ENCODE data around the gene MCCC2.
A peak's percentile ranks its signal among the peaks of the same experiment; 100 is the strongest.

Gene MCCC2

DNA sequence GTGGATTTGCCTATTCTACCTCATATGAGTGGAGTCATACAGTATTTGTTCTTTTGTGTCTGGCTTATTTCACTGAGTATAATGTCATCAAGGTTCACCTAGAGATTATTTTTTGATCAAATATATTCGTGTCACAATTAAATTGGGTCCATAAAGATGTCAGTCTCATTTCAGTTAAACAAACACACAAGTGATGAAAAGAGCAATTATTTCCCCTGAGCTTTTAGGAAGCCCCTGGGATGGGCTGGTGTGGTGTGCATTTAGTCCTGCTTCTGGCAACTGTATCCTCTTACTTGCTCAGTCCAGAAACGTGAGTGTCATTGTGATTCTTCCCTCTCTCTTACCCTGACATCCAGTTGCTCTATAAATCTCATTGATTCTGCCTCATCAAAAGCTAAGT is 79.2 kb downstream of the MCCC2 start:
- H3K4me3 ChIP-seq (ENCODE audit: low read length) = no peak overlapping the region
- H3K36me3 ChIP-seq (ENCODE audit: control insufficient read depth, low read depth, low read length) = no peaks in the 10 kb centered on the region
- H3K9ac ChIP-seq (ENCODE audit: low read length) = no peak overlapping the region
- no peaks in the 10 kb centered on the region for H3K27me3 ChIP-seq (ENCODE audit: control insufficient read depth, insufficient read depth, low read length)
- H3K9me3 ChIP-seq (ENCODE audit: control insufficient read depth, low read depth, low read length) = no peaks in the 10 kb centered on the region
- no peaks in the 10 kb centered on the region for H3K4me1 ChIP-seq (ENCODE audit: control insufficient read depth, low read depth, low read length)
- no peak overlapping the region for H3K27ac ChIP-seq (ENCODE audit: low read length)

DNA sequence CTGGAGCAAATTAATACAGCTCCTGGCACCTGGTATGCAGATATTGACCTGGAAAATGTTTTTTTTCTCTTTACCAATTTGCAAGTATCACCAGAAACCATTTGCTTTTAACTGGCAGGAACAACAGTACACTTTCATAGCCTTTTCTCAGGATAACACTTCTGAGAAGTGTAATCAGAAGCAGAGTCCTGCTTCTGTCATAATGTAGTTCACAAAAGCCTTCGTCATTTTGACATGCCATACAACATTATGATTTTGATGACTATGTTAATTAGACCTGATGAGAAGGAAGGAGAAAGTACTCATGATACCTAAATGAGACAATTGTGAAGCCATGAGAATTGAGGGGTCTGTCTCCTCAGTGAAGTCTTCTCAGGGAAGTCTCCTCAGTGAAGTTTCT is 90.8 kb downstream of the MCCC2 start:
- no peaks in the 10 kb centered on the region for H3K9me3 ChIP-seq (ENCODE audit: control insufficient read depth, low read depth, low read length)

DNA sequence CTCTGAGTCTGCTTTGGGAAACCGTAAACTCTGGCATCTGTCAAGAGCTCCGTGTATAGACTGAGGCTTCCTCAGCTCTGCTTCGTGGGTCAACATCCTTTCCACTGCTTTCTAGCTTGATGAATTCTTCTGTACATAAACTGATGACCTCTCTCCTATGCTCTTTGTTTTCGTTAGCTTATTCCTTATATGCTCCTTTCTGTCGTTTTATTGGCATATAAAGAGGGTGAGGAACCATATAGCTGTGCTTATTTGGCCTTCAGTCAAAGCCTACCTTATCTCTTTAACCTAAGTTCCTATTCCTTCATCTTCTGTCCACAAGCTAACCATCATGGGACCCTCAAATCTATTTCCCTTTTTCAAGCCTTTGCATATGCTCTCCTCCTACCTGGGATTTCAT is 92.6 kb downstream of the MCCC2 start:
- H3K4me1 ChIP-seq (ENCODE audit: control insufficient read depth, low read depth, low read length) = no peaks in the 10 kb centered on the region
- H3K4me3 ChIP-seq (ENCODE audit: low read length) = no peak overlapping the region
- H3K36me3 ChIP-seq (ENCODE audit: control insufficient read depth, low read depth, low read length) = no peaks in the 10 kb centered on the region
- no peaks in the 10 kb centered on the region for H3K9me3 ChIP-seq (ENCODE audit: control insufficient read depth, low read depth, low read length)
- H3K27me3 ChIP-seq (ENCODE audit: control insufficient read depth, insufficient read depth, low read length) = no peaks in the 10 kb centered on the region
- H3K9ac ChIP-seq (ENCODE audit: low read length) = no peak overlapping the region
- no peak overlapping the region for H3K27ac ChIP-seq (ENCODE audit: low read length)

More for the DNA sequence above, 90.8 kb downstream of the MCCC2 start:
- H3K27me3 ChIP-seq (ENCODE audit: control insufficient read depth, insufficient read depth, low read length) = no peaks in the 10 kb centered on the region
- H3K4me1 ChIP-seq (ENCODE audit: control insufficient read depth, low read depth, low read length) = no peaks in the 10 kb centered on the region
- no peak overlapping the region for H3K27ac ChIP-seq (ENCODE audit: low read length)
- no peaks in the 10 kb centered on the region for H3K36me3 ChIP-seq (ENCODE audit: control insufficient read depth, low read depth, low read length)
- no peak overlapping the region for H3K9ac ChIP-seq (ENCODE audit: low read length)
- no peak overlapping the region for H3K4me3 ChIP-seq (ENCODE audit: low read length)

DNA sequence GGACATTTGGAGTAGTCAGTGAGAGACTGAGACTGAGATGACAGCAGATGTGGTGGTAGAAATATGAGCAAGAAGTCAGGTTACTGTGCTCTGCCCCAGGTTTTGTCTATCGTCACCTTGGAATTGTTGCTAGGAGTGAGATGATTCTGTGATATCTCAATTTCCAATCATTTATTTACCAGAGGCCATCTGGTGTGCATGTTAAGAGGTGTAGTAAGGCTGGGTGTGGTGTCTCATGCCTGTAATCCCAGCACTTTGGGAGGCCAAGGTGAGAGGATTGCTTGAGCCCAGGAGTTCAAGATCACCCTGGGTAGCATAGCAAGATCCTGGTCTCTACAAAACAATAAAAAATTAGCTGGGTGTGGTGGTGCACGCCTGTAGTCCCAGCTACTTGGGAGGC is 93.4 kb downstream of the MCCC2 start:
- no peak overlapping the region for H3K9ac ChIP-seq (ENCODE audit: low read length)
- H3K27me3 ChIP-seq (ENCODE audit: control insufficient read depth, insufficient read depth, low read length) = no peaks in the 10 kb centered on the region
- H3K36me3 ChIP-seq (ENCODE audit: control insufficient read depth, low read depth, low read length) = no peaks in the 10 kb centered on the region
- H3K9me3 ChIP-seq (ENCODE audit: control insufficient read depth, low read depth, low read length) = no peaks in the 10 kb centered on the region
- H3K4me1 ChIP-seq (ENCODE audit: control insufficient read depth, low read depth, low read length) = no peaks in the 10 kb centered on the region
- no peak overlapping the region for H3K4me3 ChIP-seq (ENCODE audit: low read length)
- no peak overlapping the region for H3K27ac ChIP-seq (ENCODE audit: low read length)

GRCh38 chr5:71681296-71681695 is 94.2 kb downstream of the MCCC2 start:
- Histone ChIP-seq H3K4me1 (ENCODE audit: control insufficient read depth, low read depth, low read length) (no peaks in the 10 kb centered on the region), H3K9me3 (ENCODE audit: control insufficient read depth, low read depth, low read length) (no peaks in the 10 kb centered on the region), H3K27ac (ENCODE audit: low read length) (no peak overlapping the region), H3K36me3 (ENCODE audit: control insufficient read depth, low read depth, low read length) (no peaks in the 10 kb centered on the region), H3K27me3 (ENCODE audit: control insufficient read depth, insufficient read depth, low read length) (no peaks in the 10 kb centered on the region), H3K9ac (ENCODE audit: low read length) (no peak overlapping the region), H3K4me3 (ENCODE audit: low read length) (no peak overlapping the region)

- H3K27ac ChIP-seq (ENCODE audit: low read length) = no peak overlapping the region
- H3K9me3 ChIP-seq (ENCODE audit: control insufficient read depth, low read depth, low read length) = no peaks in the 10 kb centered on the region
- no peaks in the 10 kb centered on the region for H3K4me1 ChIP-seq (ENCODE audit: control insufficient read depth, low read depth, low read length)
- no peaks in the 10 kb centered on the region for H3K27me3 ChIP-seq (ENCODE audit: control insufficient read depth, insufficient read depth, low read length)
- H3K9ac ChIP-seq (ENCODE audit: low read length) = no peak overlapping the region
- no peaks in the 10 kb centered on the region for H3K36me3 ChIP-seq (ENCODE audit: control insufficient read depth, low read depth, low read length)
- H3K4me3 ChIP-seq (ENCODE audit: low read length) = no peak overlapping the region
These were observed 97.2 kb downstream of the MCCC2 start for GRCh38 chr5:71684309-71684708.

DNA sequence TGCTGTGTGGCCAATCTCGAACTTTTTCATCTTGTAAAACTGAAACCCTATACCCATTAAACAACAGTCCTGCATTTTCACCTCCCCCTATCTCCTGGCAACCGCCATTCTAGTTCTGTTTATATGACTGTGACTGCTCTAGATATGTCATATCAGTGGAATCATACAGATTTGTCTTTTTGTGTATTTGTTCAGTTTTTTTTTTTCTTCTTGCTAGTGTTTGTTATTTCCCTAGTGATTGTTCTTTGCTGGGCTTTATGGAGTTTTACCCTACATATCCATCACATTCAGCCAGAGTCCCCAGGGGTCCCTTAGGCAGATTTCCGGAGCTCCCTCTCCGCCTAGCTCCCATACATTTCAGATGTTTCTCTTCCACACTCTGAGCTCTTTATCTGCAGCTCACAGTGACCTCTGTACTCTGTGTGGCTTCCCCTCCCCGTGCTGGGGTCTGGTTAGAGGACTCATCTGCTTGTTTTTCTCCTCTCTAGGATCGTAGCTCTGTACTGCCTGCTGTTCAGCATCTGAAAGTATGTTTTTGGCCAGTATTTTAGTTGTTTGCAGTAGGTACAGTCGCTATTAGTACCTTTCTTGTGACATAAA is 106.8 kb downstream of the MCCC2 start:
- H3K36me3 ChIP-seq (ENCODE audit: control insufficient read depth, low read depth, low read length) = no peaks in the 10 kb centered on the region
- no peak overlapping the region for H3K27ac ChIP-seq (ENCODE audit: low read length)
- no peaks in the 10 kb centered on the region for H3K9me3 ChIP-seq (ENCODE audit: control insufficient read depth, low read depth, low read length)
- no peak overlapping the region for H3K9ac ChIP-seq (ENCODE audit: low read length)
- no peaks in the 10 kb centered on the region for H3K27me3 ChIP-seq (ENCODE audit: control insufficient read depth, insufficient read depth, low read length)
- H3K4me1 ChIP-seq (ENCODE audit: control insufficient read depth, low read depth, low read length) = peaks cover 13% of the 10 kb centered on the region
- peak overlapping the region; percentile 2 for H3K4me3 ChIP-seq (ENCODE audit: low read length)

DNA sequence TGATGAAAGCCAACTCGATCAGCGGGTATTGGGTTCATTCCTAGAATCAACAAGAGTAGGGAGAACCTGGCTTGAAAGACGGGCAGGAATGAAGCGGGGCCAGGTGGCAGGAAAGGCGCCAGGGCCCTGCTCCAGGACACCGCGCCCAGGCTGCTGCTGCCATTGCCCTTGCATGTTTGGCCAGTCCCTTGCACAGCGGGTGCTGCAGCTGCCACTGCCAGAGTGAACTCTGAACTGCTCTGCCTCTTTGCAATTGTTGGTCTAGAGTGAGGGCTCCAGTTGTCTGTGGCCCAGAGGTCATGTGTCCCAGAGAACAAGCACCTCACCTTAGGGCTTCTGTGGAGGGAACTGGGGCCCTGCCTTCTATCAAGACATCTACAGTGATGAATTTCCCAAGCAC is 107.9 kb downstream of the MCCC2 start:
- H3K36me3 ChIP-seq (ENCODE audit: control insufficient read depth, low read depth, low read length) = no peaks in the 10 kb centered on the region
- H3K27me3 ChIP-seq (ENCODE audit: control insufficient read depth, insufficient read depth, low read length) = no peaks in the 10 kb centered on the region
- no peak overlapping the region for H3K4me3 ChIP-seq (ENCODE audit: low read length)
- peaks cover 13% of the 10 kb centered on the region for H3K4me1 ChIP-seq (ENCODE audit: control insufficient read depth, low read depth, low read length)
- H3K9me3 ChIP-seq (ENCODE audit: control insufficient read depth, low read depth, low read length) = no peaks in the 10 kb centered on the region
- no peak overlapping the region for H3K27ac ChIP-seq (ENCODE audit: low read length)
- H3K9ac ChIP-seq (ENCODE audit: low read length) = no peak overlapping the region

- Histone ChIP-seq H3K9me3 (ENCODE audit: control insufficient read depth, low read depth, low read length) (no peaks in the 10 kb centered on the region), H3K27me3 (ENCODE audit: control insufficient read depth, insufficient read depth, low read length) (no peaks in the 10 kb centered on the region), H3K27ac (ENCODE audit: low read length) (no peak overlapping the region), H3K36me3 (ENCODE audit: control insufficient read depth, low read depth, low read length) (no peaks in the 10 kb centered on the region), H3K9ac (ENCODE audit: low read length) (no peak overlapping the region), H3K4me3 (ENCODE audit: low read length) (no peak overlapping the region), H3K4me1 (ENCODE audit: control insufficient read depth, low read depth, low read length) (peaks cover 13% of the 10 kb centered on the region)
These were observed 108.5 kb downstream of the MCCC2 start for GRCh38 chr5:71695595-71695994.

GRCh38 chr5:71697967-71698366 is 110.8 kb downstream of the MCCC2 start:
- Histone ChIP-seq H3K36me3 (ENCODE audit: control insufficient read depth, low read depth, low read length) (no peaks in the 10 kb centered on the region), H3K4me1 (ENCODE audit: control insufficient read depth, low read depth, low read length) (peaks cover 13% of the 10 kb centered on the region), H3K27me3 (ENCODE audit: control insufficient read depth, insufficient read depth, low read length) (no peaks in the 10 kb centered on the region), H3K9me3 (ENCODE audit: control insufficient read depth, low read depth, low read length) (no peaks in the 10 kb centered on the region), H3K4me3 (ENCODE audit: low read length) (no peak overlapping the region), H3K9ac (ENCODE audit: low read length) (no peak overlapping the region), H3K27ac (ENCODE audit: low read length) (no peak overlapping the region)

GRCh38 chr5:71699233-71699632 is 112.1 kb downstream of the MCCC2 start:
- Histone ChIP-seq H3K4me3 (ENCODE audit: low read length) (no peak overlapping the region), H3K27ac (ENCODE audit: low read length) (no peak overlapping the region), H3K27me3 (ENCODE audit: control insufficient read depth, insufficient read depth, low read length) (no peaks in the 10 kb centered on the region), H3K9me3 (ENCODE audit: control insufficient read depth, low read depth, low read length) (no peaks in the 10 kb centered on the region), H3K9ac (ENCODE audit: low read length) (no peak overlapping the region), H3K4me1 (ENCODE audit: control insufficient read depth, low read depth, low read length) (peaks cover 9% of the 10 kb centered on the region), H3K36me3 (ENCODE audit: control insufficient read depth, low read depth, low read length) (no peaks in the 10 kb centered on the region)

DNA sequence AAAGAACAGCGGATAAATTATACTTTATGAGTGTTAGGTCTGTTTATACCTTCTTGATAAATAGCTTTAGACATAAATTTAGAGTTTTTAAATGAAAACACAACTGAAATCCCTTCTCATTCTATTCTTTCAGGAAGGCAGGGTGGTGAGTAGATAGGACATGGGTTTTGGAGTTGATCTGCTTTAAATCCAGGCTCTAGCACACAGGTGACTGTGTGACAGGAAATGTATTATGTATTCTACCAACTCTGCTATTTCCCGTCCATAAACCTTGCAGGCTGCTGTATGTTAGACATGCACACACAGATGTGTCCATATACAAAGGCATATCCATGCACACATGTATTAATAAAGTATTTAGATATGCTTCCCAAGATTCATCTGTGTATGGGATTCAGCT is 112.6 kb downstream of the MCCC2 start:
- H3K27ac ChIP-seq (ENCODE audit: low read length) = no peak overlapping the region
- H3K9ac ChIP-seq (ENCODE audit: low read length) = no peak overlapping the region
- H3K4me1 ChIP-seq (ENCODE audit: control insufficient read depth, low read depth, low read length) = peaks cover 8% of the 10 kb centered on the region
- H3K36me3 ChIP-seq (ENCODE audit: control insufficient read depth, low read depth, low read length) = no peaks in the 10 kb centered on the region
- H3K9me3 ChIP-seq (ENCODE audit: control insufficient read depth, low read depth, low read length) = no peaks in the 10 kb centered on the region
- no peak overlapping the region for H3K4me3 ChIP-seq (ENCODE audit: low read length)
- no peaks in the 10 kb centered on the region for H3K27me3 ChIP-seq (ENCODE audit: control insufficient read depth, insufficient read depth, low read length)

All from iPS-18a (cell line).